ENCODE measurements around the gene PRSS53.

Gene PRSS53

DNA sequence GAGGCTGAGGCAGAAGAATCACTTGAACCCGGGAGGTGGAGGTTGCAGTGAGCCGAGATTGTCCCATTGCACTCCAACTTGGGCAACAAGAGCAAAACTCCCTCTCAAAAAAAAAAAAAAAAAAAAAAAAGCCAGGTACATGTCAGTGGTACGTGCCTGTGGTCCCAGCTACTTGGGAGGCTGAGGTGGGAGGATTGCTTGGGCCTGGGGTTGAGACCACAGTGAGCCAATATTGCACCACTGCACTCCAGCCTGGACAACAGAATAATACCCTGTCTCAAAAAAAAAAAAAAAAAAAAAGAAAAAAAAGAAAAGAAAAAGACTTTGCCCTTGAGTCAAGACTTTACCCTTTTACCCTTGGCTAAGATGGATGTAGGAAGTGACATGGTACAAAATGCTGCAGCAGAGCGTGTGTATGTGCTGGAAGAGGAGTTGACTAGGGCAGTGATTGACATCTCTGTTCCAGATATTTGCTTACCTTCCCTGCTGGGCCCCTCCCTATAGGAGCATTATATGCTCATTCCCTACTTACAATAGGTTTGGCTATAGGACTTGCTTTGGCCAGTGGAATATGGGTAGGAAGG, 44.8 kb downstream of the PRSS53 start:
- no peak for DNase-seq (ENCODE audit: low read depth, low spot score)

DNA sequence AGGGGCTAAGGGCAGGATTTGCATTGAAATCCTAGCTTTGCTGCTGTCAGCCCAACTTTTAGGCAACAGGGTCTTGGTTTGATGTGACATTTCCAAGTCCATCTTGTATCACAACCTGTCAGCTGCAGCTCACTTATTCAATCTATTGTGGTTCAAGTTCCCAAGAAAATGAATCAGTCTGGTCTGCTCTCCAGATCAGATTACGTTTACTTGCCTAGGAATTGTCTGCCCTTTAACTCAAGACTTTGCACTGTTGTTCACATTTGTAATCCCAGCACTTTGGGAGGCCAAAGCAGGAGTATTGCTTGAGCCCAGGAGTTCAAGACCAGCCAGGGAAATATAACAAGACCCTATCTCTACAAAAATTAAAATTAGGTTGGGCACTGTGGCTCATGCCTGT, 45.4 kb downstream of the PRSS53 start:
- no peak for DNase-seq (ENCODE audit: low read depth, low spot score)

- DNase-seq (ENCODE audit: low read depth, low spot score): no peak
Observed at GRCh38 chr16:31042866-31043265, 45.9 kb downstream of the PRSS53 start.

GRCh38 chr16:31038993-31039392, 49.8 kb downstream of the PRSS53 start:
- DNase-seq (ENCODE audit: low read depth, low spot score): no peak

DNA sequence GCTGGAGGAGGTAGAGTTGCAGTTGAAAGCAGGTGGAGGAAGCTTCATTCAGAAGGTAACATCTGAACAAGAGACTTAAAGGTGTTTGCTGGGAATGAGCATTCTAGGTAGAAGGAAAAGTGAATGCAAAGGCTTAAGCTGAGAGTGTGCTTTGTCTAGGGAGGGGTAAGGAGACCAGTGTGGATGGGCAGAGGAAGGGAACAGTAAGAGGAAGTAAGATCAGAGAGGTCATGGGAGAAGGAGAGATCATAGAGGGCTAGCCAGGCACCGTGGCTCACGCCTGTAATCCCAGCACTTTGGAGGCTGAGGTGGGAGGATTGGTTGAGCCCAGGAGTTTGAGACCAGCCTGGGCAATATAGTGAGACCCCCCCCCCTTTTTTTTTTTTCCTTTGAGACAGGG, 52.1 kb downstream of the PRSS53 start:
- no peak for DNase-seq (ENCODE audit: low read depth, low spot score)

DNA sequence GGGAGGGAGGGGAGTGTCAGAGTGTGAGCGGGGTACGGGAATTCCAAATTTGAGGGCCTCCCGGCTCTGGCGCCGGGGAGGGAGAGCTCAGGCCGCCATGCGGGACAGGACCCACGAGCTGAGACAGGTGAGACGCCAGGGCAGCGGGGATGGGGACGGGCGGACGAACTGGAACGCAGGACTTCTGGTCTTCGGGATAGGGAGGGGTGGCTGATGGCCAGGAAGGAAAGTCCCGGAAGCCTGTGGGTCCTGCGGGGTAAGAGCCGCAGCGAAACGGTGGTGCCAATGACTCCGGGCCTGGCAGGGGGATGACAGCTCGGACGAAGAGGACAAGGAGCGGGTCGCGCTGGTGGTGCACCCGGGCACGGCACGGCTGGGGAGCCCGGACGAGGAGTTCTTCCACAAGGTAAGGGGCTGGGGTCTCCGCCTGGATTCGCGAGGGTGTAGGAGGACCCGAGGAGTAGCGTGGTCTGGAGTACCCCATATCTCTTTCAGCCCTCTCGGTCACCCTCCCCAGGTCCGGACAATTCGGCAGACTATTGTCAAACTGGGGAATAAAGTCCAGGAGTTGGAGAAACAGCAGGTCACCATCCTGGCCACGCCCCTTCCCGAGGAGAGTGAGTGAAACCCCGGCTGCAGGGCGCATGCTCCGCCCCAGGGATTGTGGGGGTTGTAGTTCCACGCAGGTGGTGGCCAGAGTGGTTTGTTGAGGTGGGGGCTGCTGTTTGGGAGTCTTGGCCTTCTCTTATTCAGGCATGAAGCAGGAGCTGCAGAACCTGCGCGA, 54.8 kb downstream of the PRSS53 start:
- peak; percentile 84 for DNase-seq (ENCODE audit: low read depth, low spot score)

Measured in ELF-1 (cell line).